Neutrophil (primary cell): ENCODE results near the gene NET1.

ENCODE experiments used
- H3K27ac ChIP-seq: fragments of 200-600 bp; sonication (generic); 2 replicates; pipeline ENCODE4 v1.5.1; 2016; ENCODE audit warnings: mild to moderate bottlenecking, moderate library complexity
- H3K27me3 ChIP-seq: fragments of 200-600 bp; sonication (generic); 2 replicates; pipeline ENCODE4 v1.6.0; 2016; ENCODE audit warnings: mild to moderate bottlenecking
- H3K36me3 ChIP-seq: fragments of 200-600 bp; sonication (generic); 2 replicates; pipeline ENCODE4 v1.5.1; 2017
- H3K4me1 ChIP-seq, 2 experiments: fragments of 200-600 bp in 1 of 2; sonication (generic) in 1 of 2; 1 replicate in 1 of 2; 2 replicates in 1 of 2; pipeline versions ENCODE4 v1.5.1 to v1.6.1; 2013 to 2016; ENCODE audit warnings: low read depth in 1 of 2, low read length in 1 of 2, mild to moderate bottlenecking in 1 of 2, moderate library complexity in 1 of 2; ENCODE audit not compliant: control insufficient read depth in 1 of 2, insufficient read depth in 1 of 2
- H3K4me3 ChIP-seq, 2 experiments: fragments of 200-600 bp in 1 of 2; sonication (generic) in 1 of 2; 1 replicate in 1 of 2; 2 replicates in 1 of 2; pipeline ENCODE4 v1.5.1; 2013 to 2016; ENCODE audit warnings: low read depth in 1 of 2, low read length in 1 of 2, mild to moderate bottlenecking in 1 of 2, moderate library complexity in 1 of 2
- H3K9me3 ChIP-seq: fragments of 200-600 bp; sonication (generic); 2 replicates; pipeline ENCODE4 v1.5.1; 2016
- TF ChIP-seq, protein P1 (sequence below): fragments of 200-600 bp; sonication (generic); IDR thresholded peaks from 2 replicates; pipeline ENCODE4 v1.5.1; 2016; ENCODE audit warnings: antibody characterized with exemption

Gene NET1

GRCh38 chr10:5486853-5487235 lies 74.5 kb downstream of the NET1 start:
- Histone ChIP-seq H3K27ac (no peak overlapping the region), H3K27me3 (no peaks in the 10 kb centered on the region), H3K36me3 (no peaks in the 10 kb centered on the region), H3K9me3 (no peaks in the 10 kb centered on the region), H3K4me1 (no peaks in the 10 kb centered on the region), H3K4me3 (no peak overlapping the region)
- TF ChIP-seq, protein P1, sequence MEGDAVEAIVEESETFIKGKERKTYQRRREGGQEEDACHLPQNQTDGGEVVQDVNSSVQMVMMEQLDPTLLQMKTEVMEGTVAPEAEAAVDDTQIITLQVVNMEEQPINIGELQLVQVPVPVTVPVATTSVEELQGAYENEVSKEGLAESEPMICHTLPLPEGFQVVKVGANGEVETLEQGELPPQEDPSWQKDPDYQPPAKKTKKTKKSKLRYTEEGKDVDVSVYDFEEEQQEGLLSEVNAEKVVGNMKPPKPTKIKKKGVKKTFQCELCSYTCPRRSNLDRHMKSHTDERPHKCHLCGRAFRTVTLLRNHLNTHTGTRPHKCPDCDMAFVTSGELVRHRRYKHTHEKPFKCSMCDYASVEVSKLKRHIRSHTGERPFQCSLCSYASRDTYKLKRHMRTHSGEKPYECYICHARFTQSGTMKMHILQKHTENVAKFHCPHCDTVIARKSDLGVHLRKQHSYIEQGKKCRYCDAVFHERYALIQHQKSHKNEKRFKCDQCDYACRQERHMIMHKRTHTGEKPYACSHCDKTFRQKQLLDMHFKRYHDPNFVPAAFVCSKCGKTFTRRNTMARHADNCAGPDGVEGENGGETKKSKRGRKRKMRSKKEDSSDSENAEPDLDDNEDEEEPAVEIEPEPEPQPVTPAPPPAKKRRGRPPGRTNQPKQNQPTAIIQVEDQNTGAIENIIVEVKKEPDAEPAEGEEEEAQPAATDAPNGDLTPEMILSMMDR, result no peak

GRCh38 chr10:5488272-5489161 lies 76.2 kb downstream of the NET1 start:
- Histone ChIP-seq H3K27me3 (no peaks in the 10 kb centered on the region), H3K27ac (no peak overlapping the region), H3K4me1 (no peaks in the 10 kb centered on the region), H3K36me3 (no peaks in the 10 kb centered on the region), H3K4me3 (no peak overlapping the region), H3K9me3 (no peaks in the 10 kb centered on the region)
- TF ChIP-seq, protein P1, result no peak

DNA sequence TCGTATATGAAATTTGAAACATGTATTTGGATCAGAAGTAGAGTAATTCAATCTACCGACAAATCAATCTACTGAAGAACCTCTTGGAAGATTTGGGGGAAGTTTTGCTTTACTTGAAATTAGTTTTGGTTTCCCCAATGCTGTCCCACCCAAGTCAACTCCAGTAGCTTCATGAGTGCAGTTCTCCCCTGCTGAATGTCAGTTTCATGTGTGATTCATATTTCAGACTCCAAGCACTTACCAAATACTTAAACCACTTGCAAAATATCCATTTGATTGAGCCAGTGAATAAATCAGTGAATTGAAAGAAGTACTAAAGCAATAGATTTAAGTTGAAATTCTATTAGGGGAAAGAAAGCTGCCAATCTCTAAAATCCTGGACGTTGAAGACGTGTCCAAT lies 77.7 kb downstream of the NET1 start:
- H3K4me1 ChIP-seq, result no peaks in the 10 kb centered on the region
- no peaks in the 10 kb centered on the region for H3K36me3 ChIP-seq
- no peak overlapping the region for H3K4me3 ChIP-seq
- no peaks in the 10 kb centered on the region for H3K9me3 ChIP-seq
- H3K27me3 ChIP-seq, result no peaks in the 10 kb centered on the region
- H3K27ac ChIP-seq, result no peak overlapping the region
- TF ChIP-seq, protein P1, result no peak

DNA sequence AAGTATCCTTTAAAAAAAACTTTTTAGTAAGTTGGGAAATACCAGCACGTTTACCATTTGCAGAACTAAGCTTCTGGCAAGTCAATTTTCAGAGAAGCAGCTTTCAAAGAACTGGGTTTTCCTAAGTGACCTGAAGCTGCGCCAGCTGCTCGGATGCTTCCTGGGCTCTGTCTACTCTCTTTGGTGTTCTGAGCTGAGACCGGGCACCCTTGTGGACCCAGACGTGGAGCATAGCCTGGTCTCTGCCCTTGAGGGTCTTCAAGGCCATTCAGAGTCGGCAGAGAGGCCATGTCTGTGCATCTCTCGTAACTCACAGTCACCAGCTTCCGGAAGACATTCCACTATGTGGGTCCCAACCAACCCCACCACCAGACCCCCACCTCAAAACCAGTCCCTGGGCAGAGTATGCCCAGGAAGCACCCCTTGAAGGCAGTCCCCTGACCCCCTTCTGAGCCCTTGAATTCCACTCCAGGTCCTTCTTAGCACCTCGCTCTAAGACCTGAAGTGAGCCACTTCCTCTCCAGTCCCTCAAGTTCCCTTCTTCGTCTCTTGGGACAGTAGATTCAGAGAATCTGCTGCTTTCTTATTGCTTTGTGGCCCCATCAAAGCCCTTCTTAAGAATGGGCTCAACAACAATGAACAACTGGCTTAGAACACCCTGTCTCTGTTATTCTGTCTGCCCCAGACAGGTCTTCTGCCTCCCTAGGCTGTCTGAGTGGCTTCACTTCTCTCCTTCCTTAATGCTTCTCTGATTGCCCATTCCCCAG lies 78.5 kb downstream of the NET1 start:
- Histone ChIP-seq H3K27me3 (no peaks in the 10 kb centered on the region), H3K4me3 (no peak overlapping the region), H3K27ac (no peak overlapping the region), H3K9me3 (no peaks in the 10 kb centered on the region), H3K4me1 (no peaks in the 10 kb centered on the region), H3K36me3 (no peaks in the 10 kb centered on the region)
- TF ChIP-seq, protein P1, result no peak

DNA sequence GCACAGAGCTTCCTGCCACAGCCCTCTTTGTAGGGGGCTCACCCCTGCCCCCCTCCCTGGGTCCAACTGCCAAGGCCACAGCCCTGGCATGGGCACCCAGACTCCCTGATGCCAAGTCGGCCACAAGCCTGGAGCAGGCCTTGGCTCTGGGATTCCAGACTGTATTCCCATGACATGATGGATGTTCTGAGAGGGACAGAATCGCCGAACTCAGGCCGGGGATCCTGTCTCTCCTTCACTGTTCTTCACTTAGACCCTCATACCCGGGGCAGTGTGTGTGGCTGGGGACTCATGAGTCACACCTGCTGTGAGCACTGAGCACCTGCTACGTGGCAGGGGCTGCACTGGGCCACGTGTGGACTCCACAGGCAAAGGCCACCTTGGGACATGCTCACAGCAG lies 79.1 kb downstream of the NET1 start:
- H3K4me3 ChIP-seq, result no peak overlapping the region
- H3K9me3 ChIP-seq, result no peaks in the 10 kb centered on the region
- no peaks in the 10 kb centered on the region for H3K27me3 ChIP-seq
- TF ChIP-seq, protein P1, result no peak
- no peaks in the 10 kb centered on the region for H3K36me3 ChIP-seq
- no peaks in the 10 kb centered on the region for H3K4me1 ChIP-seq
- no peak overlapping the region for H3K27ac ChIP-seq
